Measurements from ENCODE around the gene SHISA8.
"Not testable (repeated sequence)": the region's sequence is repeated elsewhere in the genome, so short reads cannot be mapped to it uniquely, and the experiment has no call there.

The SHISA8 gene

GRCh38 chr22:41870081-41870480, 44.8 kb downstream of the SHISA8 start:
- H3K4me1 ChIP-seq (ENCODE audit: control extremely low read depth in 1 of 4, control insufficient read depth in 4 of 4, insufficient read depth in 4 of 4, low read length in 3 of 4); DNase-seq; POLR2A ChIA-PET; H3K4me3 ChIP-seq (ENCODE audit: control insufficient read depth in 1 of 7, extremely low read depth in 1 of 7, insufficient read depth in 4 of 7, low read depth in 2 of 7, low read length in 6 of 7); H3K9me3 ChIP-seq (ENCODE audit: control extremely low read depth in 1 of 5, control insufficient read depth in 4 of 5, insufficient read depth in 2 of 5, low read depth in 1 of 5, low read length in 4 of 5); H3K27ac ChIP-seq (ENCODE audit: insufficient read depth in 1 of 2, low read depth in 1 of 2, low read length in 2 of 2, poor library complexity in 1 of 2, severe bottlenecking in 2 of 2); H3K27me3 ChIP-seq (replicated peaks in 2 of 5; ENCODE audit: control insufficient read depth in 4 of 5, insufficient read depth in 5 of 5, low read length in 4 of 5): not testable (repeated sequence)
- H3K36me3 ChIP-seq (ENCODE audit: control insufficient read depth in 4 of 4, insufficient read depth in 4 of 4, low read length in 3 of 4) = peaks cover 12 to 72% (median 53%) of the 10 kb centered on the region in 4 experiments
- CTCF ChIA-PET = interaction anchor here (1.4 to 2.0 kb wide), 2 partner anchors 12 to 13 kb away, joined by 4 to 10 read pairs; no protein-coding TSS in a partner anchor
- 100% methylated on average over 1 of the region's 1 CpG for WGBS (ENCODE audit: insufficient coverage)

- Histone ChIP-seq H3K9me3 (ENCODE audit: control extremely low read depth in 1 of 5, control insufficient read depth in 4 of 5, insufficient read depth in 2 of 5, low read depth in 1 of 5, low read length in 4 of 5) (no peaks in the 10 kb centered on the region), H3K4me3 (ENCODE audit: control insufficient read depth in 1 of 7, extremely low read depth in 1 of 7, insufficient read depth in 4 of 7, low read depth in 2 of 7, low read length in 6 of 7) (no peak overlapping the region), H3K4me1 (ENCODE audit: control extremely low read depth in 1 of 4, control insufficient read depth in 4 of 4, insufficient read depth in 4 of 4, low read length in 3 of 4) (no peaks in the 10 kb centered on the region), H3K36me3 (ENCODE audit: control insufficient read depth in 4 of 4, insufficient read depth in 4 of 4, low read length in 3 of 4) (peaks cover 9 to 59% (median 42%) of the 10 kb centered on the region in 4 experiments), H3K27me3 (replicated peaks in 2 of 5; ENCODE audit: control insufficient read depth in 4 of 5, insufficient read depth in 5 of 5, low read length in 4 of 5) (no peaks in the 10 kb centered on the region), H3K27ac (ENCODE audit: insufficient read depth in 1 of 2, low read depth in 1 of 2, low read length in 2 of 2, poor library complexity in 1 of 2, severe bottlenecking in 2 of 2) (no peak overlapping the region)
- POLR2A ChIA-PET = interaction anchor here (0.7 kb wide), 1 partner anchor 1661 kb away, joined by 3 read pairs; no protein-coding TSS in a partner anchor
- WGBS (ENCODE audit: insufficient coverage) = 97% methylated on average over 10 of the region's 10 CpGs
- CTCF ChIA-PET = interaction anchor here (1.1 to 2.0 kb wide), 3 partner anchors 8 to 37 kb away, joined by 3 to 7 read pairs (median 4); no protein-coding TSS in a partner anchor
- no peak for DNase-seq
These were observed 46.3 kb downstream of the SHISA8 start for GRCh38 chr22:41868556-41868955.

- H3K36me3 ChIP-seq (ENCODE audit: control insufficient read depth in 4 of 4, insufficient read depth in 4 of 4, low read length in 3 of 4) = peaks cover 2 to 31% (median 15%) of the 10 kb centered on the region in 4 experiments
- CTCF ChIA-PET = interaction anchor here (0.8 to 1.5 kb wide), 5 partner anchors 18 to 166 kb away, joined by 3 to 6 read pairs (median 4); no protein-coding TSS in a partner anchor
- POLR2A ChIA-PET = interaction anchor here (0.6 kb wide), 1 partner anchor 1154 kb away, joined by 3 read pairs; no protein-coding TSS in a partner anchor
- H3K27me3 ChIP-seq (replicated peaks in 2 of 5; ENCODE audit: control insufficient read depth in 4 of 5, insufficient read depth in 5 of 5, low read length in 4 of 5) = no peaks in the 10 kb centered on the region
- 82% methylated on average over 1 of the region's 2 CpGs for WGBS (ENCODE audit: insufficient coverage)
- H3K4me3 ChIP-seq (ENCODE audit: control insufficient read depth in 1 of 7, extremely low read depth in 1 of 7, insufficient read depth in 4 of 7, low read depth in 2 of 7, low read length in 6 of 7) = no peak overlapping the region
- H3K27ac ChIP-seq (ENCODE audit: insufficient read depth in 1 of 2, low read depth in 1 of 2, low read length in 2 of 2, poor library complexity in 1 of 2, severe bottlenecking in 2 of 2) = no peak overlapping the region
- no peaks in the 10 kb centered on the region for H3K9me3 ChIP-seq (ENCODE audit: control extremely low read depth in 1 of 5, control insufficient read depth in 4 of 5, insufficient read depth in 2 of 5, low read depth in 1 of 5, low read length in 4 of 5)
- DNase-seq = no peak
- H3K4me1 ChIP-seq (ENCODE audit: control extremely low read depth in 1 of 4, control insufficient read depth in 4 of 4, insufficient read depth in 4 of 4, low read length in 3 of 4) = peaks cover 5 to 29% (median 16%) of the 10 kb centered on the region in 4 experiments
These were observed 51.4 kb downstream of the SHISA8 start for GRCh38 chr22:41863472-41863871.

- ChIA-PET POLR2A (interaction anchor here (0.6 to 0.9 kb wide), 2 partner anchors 30 to 890 kb away, joined by 3 read pairs; partner anchors contain the start of gene SREBF2), CTCF (interaction anchor here (1.0 to 2.1 kb wide), 11 partner anchors 9 to 116 kb away, joined by 3 to 8 read pairs (median 4); partner anchors contain the start of gene TNFRSF13C)
- no peaks in the 10 kb centered on the region for H3K27me3 ChIP-seq (replicated peaks in 2 of 5; ENCODE audit: control insufficient read depth in 4 of 5, insufficient read depth in 5 of 5, low read length in 4 of 5)
- H3K36me3 ChIP-seq (ENCODE audit: control insufficient read depth in 4 of 4, insufficient read depth in 4 of 4, low read length in 3 of 4) = peaks cover 2 to 24% (median 9%) of the 10 kb centered on the region in 4 experiments
- peak overlapping the region in 1 of 2 experiments; percentile 32 for H3K27ac ChIP-seq (ENCODE audit: insufficient read depth in 1 of 2, low read depth in 1 of 2, low read length in 2 of 2, poor library complexity in 1 of 2, severe bottlenecking in 2 of 2)
- H3K4me1 ChIP-seq (ENCODE audit: control extremely low read depth in 1 of 4, control insufficient read depth in 4 of 4, insufficient read depth in 4 of 4, low read length in 3 of 4) = peaks cover 5 to 36% (median 20%) of the 10 kb centered on the region in 4 experiments
- no peak overlapping the region for H3K4me3 ChIP-seq (ENCODE audit: control insufficient read depth in 1 of 7, extremely low read depth in 1 of 7, insufficient read depth in 4 of 7, low read depth in 2 of 7, low read length in 6 of 7)
- WGBS (ENCODE audit: insufficient coverage) = 100% methylated on average over 6 of the region's 11 CpGs
- no peak for DNase-seq
- no peaks in the 10 kb centered on the region for H3K9me3 ChIP-seq (ENCODE audit: control extremely low read depth in 1 of 5, control insufficient read depth in 4 of 5, insufficient read depth in 2 of 5, low read depth in 1 of 5, low read length in 4 of 5)
These were observed 52.2 kb downstream of the SHISA8 start for GRCh38 chr22:41862530-41863266.

- Histone ChIP-seq H3K4me3 (ENCODE audit: control insufficient read depth in 1 of 7, extremely low read depth in 1 of 7, insufficient read depth in 4 of 7, low read depth in 2 of 7, low read length in 6 of 7) (no peak overlapping the region), H3K36me3 (ENCODE audit: control insufficient read depth in 4 of 4, insufficient read depth in 4 of 4, low read length in 3 of 4) (peaks cover 2 to 21% (median 8%) of the 10 kb centered on the region in 4 experiments), H3K27ac (ENCODE audit: insufficient read depth in 1 of 2, low read depth in 1 of 2, low read length in 2 of 2, poor library complexity in 1 of 2, severe bottlenecking in 2 of 2) (peak overlapping the region in 1 of 2 experiments; percentile 19), H3K27me3 (replicated peaks in 2 of 5; ENCODE audit: control insufficient read depth in 4 of 5, insufficient read depth in 5 of 5, low read length in 4 of 5) (no peaks in the 10 kb centered on the region), H3K9me3 (ENCODE audit: control extremely low read depth in 1 of 5, control insufficient read depth in 4 of 5, insufficient read depth in 2 of 5, low read depth in 1 of 5, low read length in 4 of 5) (no peaks in the 10 kb centered on the region), H3K4me1 (ENCODE audit: control extremely low read depth in 1 of 4, control insufficient read depth in 4 of 4, insufficient read depth in 4 of 4, low read length in 3 of 4) (peaks cover 5 to 41% (median 26%) of the 10 kb centered on the region in 4 experiments)
- DNase-seq = peak in 2 of 3 donors; percentile 46 to 53
- CTCF ChIA-PET = interaction anchor here (1.0 to 2.1 kb wide), 8 partner anchors 9 to 116 kb away, joined by 3 to 8 read pairs (median 4); partner anchors contain the start of gene TNFRSF13C
- WGBS (ENCODE audit: insufficient coverage) = 60% methylated on average over 4 of the region's 4 CpGs
- POLR2A ChIA-PET = interaction anchor here (0.6 to 0.9 kb wide), 2 partner anchors 29 to 890 kb away, joined by 3 read pairs; partner anchors contain the start of gene SREBF2
These were observed 52.7 kb downstream of the SHISA8 start for GRCh38 chr22:41862160-41862529.
